Activated CD8-positive, alpha-beta T cell treated with anti-CD3 and anti-CD28 coated beads for 36 hours (primary cell): ENCODE data around the gene USP47. TPM values are rescaled to one million over a fixed set of nuclear protein-coding genes. Genes with fewer than 3 reads are reported as not detected.

Experiments
- ATAC-seq: fragments of 200-7000 bp; cut with Tn5 transposase; one replicate; pipeline ENCODE4 v1.10.0; 2021; ENCODE audit warnings: mild to moderate bottlenecking, moderate library complexity
- CTCF ChIA-PET: fragments of 350-600 bp; sonication (Branson Sonifier 250); formaldehyde crosslinking; loops from one replicate; lab custom pipeline; 2021; ENCODE audit warnings: antibody characterized with exemption; lab: Charles Lee
- POLR2A ChIA-PET: fragments of 350-600 bp; sonication (Branson Sonifier 250); formaldehyde crosslinking; loops from one replicate; lab custom pipeline; 2021; ENCODE audit warnings: antibody characterized with exemption; lab: Charles Lee
- DNase-seq: peaks from one replicate; pipeline ENCODE4 v3.0.0-alpha.2; 2020
- H3K27ac Mint-ChIP-seq: one replicate; pipeline ENCODE4 v1.8.0; 2021; ENCODE audit warnings: mild to moderate bottlenecking, mixed read lengths
- H3K27me3 Mint-ChIP-seq: one replicate; pipeline ENCODE4 v1.8.0; 2021; ENCODE audit warnings: mixed read lengths
- H3K36me3 Mint-ChIP-seq: one replicate; pipeline ENCODE4 v1.8.0; 2021; ENCODE audit warnings: low read depth, mixed read lengths
- H3K4me1 Mint-ChIP-seq: one replicate; pipeline ENCODE4 v1.8.0; 2021; ENCODE audit warnings: low read depth, mixed read lengths
- H3K4me3 Mint-ChIP-seq: one replicate; pipeline ENCODE4 v1.8.0; 2021; ENCODE audit warnings: mild to moderate bottlenecking, moderate library complexity, mixed read lengths
- H3K9me3 Mint-ChIP-seq: one replicate; pipeline ENCODE4 v1.8.0; 2021; ENCODE audit warnings: mixed read lengths
- intact Hi-C: fragments of 100-400 bp; cut with micrococcal nuclease; formaldehyde crosslinking; loops from one replicate; pipeline ENCODE4 v1.10.0; 2022
- total RNA-seq, 2 experiments: library from RNA; stranded (reverse); gene quantifications; one replicate each; pipeline ENCODE4 v1.2.3, GENCODE V29; 2021
- TF ChIP-seq, protein P1 (sequence below): fragments of 200-600 bp; IDR thresholded peaks from one replicate; pipeline ENCODE4 v1.8.0; 2022; ENCODE audit warnings: antibody characterized with exemption, mild to moderate bottlenecking

USP47 gene
- total RNA-seq, 2 experiments from 2014 or later, result 37.8 to 39.7 TPM

DNA sequence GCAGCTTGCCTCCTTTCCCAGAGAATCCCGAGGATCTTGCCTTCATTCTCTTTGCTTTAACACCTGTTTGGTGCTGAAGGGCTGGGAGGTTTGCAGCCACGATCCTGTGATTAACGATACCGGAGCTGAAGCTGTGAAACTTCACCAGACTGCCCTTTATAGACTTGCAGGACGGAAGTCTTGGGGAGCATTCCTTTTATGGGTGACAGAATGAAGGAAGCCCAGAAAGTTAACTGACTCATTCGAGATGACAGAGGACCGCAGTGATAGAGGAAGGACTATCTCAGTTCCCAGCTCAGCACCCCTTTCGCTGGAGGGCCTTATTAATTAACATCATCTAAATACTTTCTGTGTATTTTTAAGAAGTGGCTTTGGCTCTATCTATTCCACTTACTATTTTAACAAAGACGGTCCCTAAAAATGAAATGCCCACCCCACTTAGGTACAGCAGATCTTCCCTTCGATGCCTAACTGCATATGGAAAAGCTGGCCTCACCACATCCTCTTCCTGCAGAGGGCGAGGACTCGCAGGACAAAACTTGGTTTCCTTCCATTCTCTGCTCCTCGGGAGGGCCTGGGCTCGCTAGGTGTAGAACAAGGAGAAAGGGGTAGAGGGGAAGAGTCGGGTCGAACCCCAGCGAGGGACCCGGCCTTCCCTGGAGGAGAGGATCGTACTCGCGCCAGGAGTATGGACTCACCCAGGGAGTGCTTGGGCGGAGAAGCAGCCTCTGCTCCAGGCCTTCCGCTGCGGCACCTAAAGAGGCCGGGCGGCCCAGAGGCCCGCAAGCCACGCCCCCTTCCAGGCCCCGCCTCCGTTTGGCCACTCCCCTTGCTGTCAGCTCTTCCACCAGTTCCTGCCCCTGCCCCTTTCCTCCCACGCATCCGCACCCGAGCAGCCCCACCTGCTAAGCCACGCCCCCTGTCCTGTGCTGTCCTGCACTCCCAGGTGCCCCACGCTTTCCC lies 30.7 kb upstream of the USP47 start:
- POLR2A ChIA-PET, result no interaction called here
- ATAC-seq (no peak), DNase-seq (peak; percentile 5)
- no peaks in the 10 kb centered on the region for H3K36me3 Mint-ChIP-seq
- no peaks in the 10 kb centered on the region for H3K9me3 Mint-ChIP-seq
- H3K27me3 Mint-ChIP-seq, result peaks cover 3% of the 10 kb centered on the region
- TF ChIP-seq, protein P1, sequence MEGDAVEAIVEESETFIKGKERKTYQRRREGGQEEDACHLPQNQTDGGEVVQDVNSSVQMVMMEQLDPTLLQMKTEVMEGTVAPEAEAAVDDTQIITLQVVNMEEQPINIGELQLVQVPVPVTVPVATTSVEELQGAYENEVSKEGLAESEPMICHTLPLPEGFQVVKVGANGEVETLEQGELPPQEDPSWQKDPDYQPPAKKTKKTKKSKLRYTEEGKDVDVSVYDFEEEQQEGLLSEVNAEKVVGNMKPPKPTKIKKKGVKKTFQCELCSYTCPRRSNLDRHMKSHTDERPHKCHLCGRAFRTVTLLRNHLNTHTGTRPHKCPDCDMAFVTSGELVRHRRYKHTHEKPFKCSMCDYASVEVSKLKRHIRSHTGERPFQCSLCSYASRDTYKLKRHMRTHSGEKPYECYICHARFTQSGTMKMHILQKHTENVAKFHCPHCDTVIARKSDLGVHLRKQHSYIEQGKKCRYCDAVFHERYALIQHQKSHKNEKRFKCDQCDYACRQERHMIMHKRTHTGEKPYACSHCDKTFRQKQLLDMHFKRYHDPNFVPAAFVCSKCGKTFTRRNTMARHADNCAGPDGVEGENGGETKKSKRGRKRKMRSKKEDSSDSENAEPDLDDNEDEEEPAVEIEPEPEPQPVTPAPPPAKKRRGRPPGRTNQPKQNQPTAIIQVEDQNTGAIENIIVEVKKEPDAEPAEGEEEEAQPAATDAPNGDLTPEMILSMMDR, result no peak
- intact Hi-C loops, result no loop called here
- no peaks in the 10 kb centered on the region for H3K4me1 Mint-ChIP-seq
- H3K27ac Mint-ChIP-seq, result no peak overlapping the region
- CTCF ChIA-PET, result interaction anchor here (0.7 to 1.6 kb wide), 3 partner anchors 12 to 101 kb away, joined by 3 to 4 read pairs (median 3); no protein-coding TSS in a partner anchor
- no peak overlapping the region for H3K4me3 Mint-ChIP-seq

DNA sequence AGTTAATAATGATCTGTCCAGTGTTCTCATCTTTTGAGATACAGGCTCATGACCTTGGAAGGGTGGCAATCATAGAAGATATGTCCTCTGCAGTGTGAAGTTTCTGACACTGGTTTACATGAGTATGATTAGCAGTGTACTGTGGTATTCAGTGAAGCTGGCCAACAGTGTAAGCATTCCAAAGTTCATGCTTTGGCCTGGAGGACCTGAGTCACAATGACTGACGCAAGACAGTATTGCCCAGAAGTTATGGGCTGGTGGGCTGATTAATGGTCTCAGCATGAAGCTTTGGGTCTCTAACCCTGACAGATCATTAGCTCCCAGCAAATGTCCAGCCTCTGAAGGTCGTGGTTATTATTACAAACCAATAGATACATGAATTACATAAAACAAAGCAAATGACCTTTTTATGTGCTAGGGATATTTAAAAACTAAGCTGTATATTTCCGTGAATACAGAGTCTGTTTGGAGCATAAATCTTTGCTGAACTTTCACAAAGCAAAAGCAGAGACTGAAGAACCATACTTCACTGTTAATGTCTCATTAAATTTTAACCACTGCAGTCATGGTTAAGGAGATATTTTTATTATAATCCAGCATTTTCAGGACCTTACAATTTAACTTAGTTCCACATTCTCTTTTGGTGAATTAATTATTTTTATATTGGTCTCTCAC lies 28.3 kb upstream of the USP47 start:
- no peak overlapping the region for H3K27ac Mint-ChIP-seq
- ChIA-PET CTCF (interaction anchor here (1.8 kb wide), 1 partner anchor 15 kb away, joined by 5 read pairs; no protein-coding TSS in a partner anchor), POLR2A (no interaction called here)
- ATAC-seq (no peak), DNase-seq (no peak)
- no peaks in the 10 kb centered on the region for H3K9me3 Mint-ChIP-seq
- H3K27me3 Mint-ChIP-seq, result peaks cover 8% of the 10 kb centered on the region
- intact Hi-C loops, result no loop called here
- no peaks in the 10 kb centered on the region for H3K4me1 Mint-ChIP-seq
- TF ChIP-seq, protein P1, result no peak
- H3K4me3 Mint-ChIP-seq, result no peak overlapping the region
- no peaks in the 10 kb centered on the region for H3K36me3 Mint-ChIP-seq

DNA sequence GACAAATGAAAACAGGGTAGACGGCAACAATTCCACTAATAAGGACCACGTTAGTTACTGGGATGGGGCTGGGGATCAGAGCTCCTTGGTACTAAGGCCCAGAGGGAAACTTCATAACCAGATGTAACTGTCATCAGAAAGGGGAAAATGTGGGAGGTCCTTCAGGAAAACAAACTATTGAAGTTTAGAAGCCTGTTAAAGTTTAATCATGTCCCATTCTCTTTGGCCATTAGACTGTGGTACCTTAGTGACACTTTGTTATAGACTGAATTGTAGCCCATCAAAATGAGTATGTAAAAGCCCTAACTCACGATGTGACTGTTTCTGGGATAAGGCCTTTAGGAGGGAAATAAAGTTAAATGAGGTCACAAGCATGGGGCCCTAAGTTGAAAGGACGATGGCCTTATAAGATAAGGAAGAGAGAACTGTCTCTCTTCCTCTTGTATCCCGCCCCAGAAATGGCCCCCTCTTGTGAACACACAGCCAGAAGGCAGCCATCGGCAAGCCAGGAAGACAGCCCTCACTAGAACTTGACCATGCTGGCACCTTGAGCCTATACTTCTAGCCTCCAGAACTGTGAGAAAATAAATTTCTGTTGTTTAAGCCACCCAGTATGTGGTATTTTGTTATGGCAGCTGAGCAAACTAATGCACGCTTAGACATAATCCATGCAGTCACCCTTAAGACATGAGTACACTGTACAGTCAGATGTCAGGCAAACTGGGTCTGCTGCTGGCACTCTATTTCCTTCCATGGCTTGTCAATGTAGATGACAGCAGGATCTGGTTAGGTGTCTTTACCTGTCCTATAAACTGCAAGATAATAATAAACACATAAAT lies 26.9 kb upstream of the USP47 start:
- POLR2A ChIA-PET, result interaction anchor here (0.6 kb wide), 1 partner anchor 9 kb away, joined by 4 read pairs; no protein-coding TSS in a partner anchor
- Mint-ChIP-seq H3K4me1 (no peaks in the 10 kb centered on the region), H3K27me3 (peaks cover 9% of the 10 kb centered on the region), H3K36me3 (no peaks in the 10 kb centered on the region), H3K4me3 (no peak overlapping the region), H3K9me3 (no peaks in the 10 kb centered on the region), H3K27ac (no peak overlapping the region)
- intact Hi-C loops, result no loop called here
- ATAC-seq (no peak), DNase-seq (no peak)
- CTCF ChIA-PET, result interaction anchor here (1.0 to 1.8 kb wide), 2 partner anchors 13 to 17 kb away, joined by 3 to 5 read pairs; no protein-coding TSS in a partner anchor
- TF ChIP-seq, protein P1, result no peak

DNA sequence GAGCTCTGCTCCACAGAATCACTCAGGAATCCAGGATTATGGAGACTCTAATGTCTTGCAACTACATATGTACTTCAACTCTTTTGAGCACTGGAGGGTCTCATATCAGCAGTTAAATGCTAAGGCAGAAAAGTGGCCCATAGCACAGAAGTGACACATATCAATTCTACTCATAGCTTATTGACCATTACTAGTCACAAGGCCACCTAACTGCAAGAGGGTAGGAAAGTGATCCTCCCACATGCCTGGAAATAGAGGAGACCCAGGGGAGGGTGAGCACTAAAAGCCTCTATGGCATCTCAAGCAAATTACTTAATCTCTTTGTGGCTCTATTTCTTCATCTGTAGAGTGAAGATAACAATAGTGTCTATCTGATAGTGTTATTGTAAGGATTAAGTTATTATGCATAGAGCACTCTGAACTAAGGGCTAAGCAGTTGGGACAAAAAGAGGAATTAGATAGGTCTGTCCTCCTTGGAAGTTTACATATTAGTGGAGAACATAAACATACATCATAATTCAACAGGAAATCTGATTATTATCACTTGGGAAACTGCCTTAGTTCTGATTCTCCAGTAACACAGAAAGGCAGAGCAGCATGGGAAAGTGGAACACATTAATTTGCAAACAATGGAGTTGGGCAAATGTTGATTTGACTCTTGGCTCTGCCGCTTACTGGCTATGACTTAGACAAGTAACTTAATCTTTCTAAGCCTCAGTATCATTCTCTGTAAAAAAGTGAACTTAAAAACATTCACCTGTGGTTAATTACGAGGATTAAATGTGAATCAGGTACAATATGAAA lies 25.1 kb upstream of the USP47 start:
- TF ChIP-seq, protein P1, result no peak
- intact Hi-C loops, result no loop called here
- no peak for DNase-seq
- Mint-ChIP-seq H3K4me3 (no peak overlapping the region), H3K36me3 (no peaks in the 10 kb centered on the region), H3K4me1 (no peaks in the 10 kb centered on the region), H3K9me3 (no peaks in the 10 kb centered on the region), H3K27ac (no peak overlapping the region), H3K27me3 (peaks cover 7% of the 10 kb centered on the region)
- CTCF ChIA-PET, result interaction anchor here (1.5 kb wide), 1 partner anchor 19 kb away, joined by 5 read pairs; no protein-coding TSS in a partner anchor
- no peak for ATAC-seq
- POLR2A ChIA-PET, result interaction anchor here (0.5 kb wide), 1 partner anchor 48 kb away, joined by 3 read pairs; no protein-coding TSS in a partner anchor
